DOHH2 (cell line): ENCODE data around the gene ZBTB38.

ENCODE experiments used
- H3F3A ChIP-seq: fragments of 200-600 bp; sonication (generic), shearing (Covaris generic); 2 replicates; pipeline ENCODE4 v1.6.0; 2016; ENCODE audit warnings: antibody characterized with exemption, mild to moderate bottlenecking; ENCODE audit not compliant: control insufficient read depth, insufficient read depth
- H3K27ac ChIP-seq: fragments of 200-600 bp; sonication (generic); 2 replicates; pipeline ENCODE4 v1.5.1; 2014; ENCODE audit warnings: low read depth, mild to moderate bottlenecking, low read length, moderate library complexity
- H3K27me3 ChIP-seq: fragments of 200-600 bp; sonication (generic); 2 replicates; pipeline ENCODE4 v1.6.1; 2014; ENCODE audit warnings: mild to moderate bottlenecking, low read length, mixed read lengths; ENCODE audit not compliant: control insufficient read depth
- H3K36me3 ChIP-seq: fragments of 200-600 bp; sonication (generic); 2 replicates; pipeline ENCODE4 v1.6.1; 2014; ENCODE audit warnings: mild to moderate bottlenecking, low read length, moderate library complexity, mixed read lengths; ENCODE audit not compliant: control insufficient read depth
- H3K4me1 ChIP-seq: fragments of 200-600 bp; sonication (generic); 2 replicates; pipeline ENCODE4 v1.6.1; 2014; ENCODE audit warnings: mild to moderate bottlenecking, low read length, mixed read lengths; ENCODE audit not compliant: control insufficient read depth
- H3K4me2 ChIP-seq: fragments of 200-600 bp; sonication (generic); 2 replicates; pipeline ENCODE4 v1.6.0; 2014; ENCODE audit warnings: mild to moderate bottlenecking, low read length, moderate library complexity
- H3K4me3 ChIP-seq: fragments of 200-600 bp; sonication (generic); 2 replicates; pipeline ENCODE4 v1.5.1; 2014; ENCODE audit warnings: mild to moderate bottlenecking, low read length, mixed read lengths
- H3K79me2 ChIP-seq: fragments of 200-600 bp; sonication (generic); 2 replicates; pipeline ENCODE4 v1.6.1; 2014; ENCODE audit warnings: mild to moderate bottlenecking, low read length, mixed read lengths; ENCODE audit not compliant: control insufficient read depth
- H3K9me2 ChIP-seq: fragments of 200-600 bp; sonication (generic); replicated peaks from 2 replicates; pipeline ENCODE4 v1.6.1; 2014; ENCODE audit warnings: mild to moderate bottlenecking, low read length, mixed read lengths; ENCODE audit not compliant: control insufficient read depth
- H3K9me3 ChIP-seq: fragments of 200-600 bp; sonication (generic); 2 replicates; pipeline ENCODE4 v1.6.1; 2014; ENCODE audit warnings: antibody characterized with exemption, low read length, mixed read lengths; ENCODE audit not compliant: control insufficient read depth, insufficient read depth
- H4K20me1 ChIP-seq: fragments of 200-600 bp; sonication (generic); 2 replicates; pipeline ENCODE4 v1.6.0; 2014; ENCODE audit warnings: low read depth, mild to moderate bottlenecking, antibody characterized with exemption, low read length, moderate library complexity; ENCODE audit not compliant: control insufficient read depth, insufficient read depth
- EZH2phosphoT487 ChIP-seq: fragments of 200-600 bp; sonication (generic); IDR thresholded peaks from 2 replicates; pipeline ENCODE4 v1.6.1; 2017; ENCODE audit warnings: borderline replicate concordance, mild to moderate bottlenecking, antibody characterized with exemption, low read length, moderate library complexity, mixed read lengths
- TF ChIP-seq, protein P1 (sequence below): fragments of 200-600 bp; sonication (generic); IDR thresholded peaks from one replicate; pipeline ENCODE4 v1.5.1; 2014; ENCODE audit warnings: antibody characterized with exemption, mild to moderate bottlenecking, low read depth, low read length; ENCODE audit not compliant: poor library complexity, severe bottlenecking

Gene ZBTB38

DNA sequence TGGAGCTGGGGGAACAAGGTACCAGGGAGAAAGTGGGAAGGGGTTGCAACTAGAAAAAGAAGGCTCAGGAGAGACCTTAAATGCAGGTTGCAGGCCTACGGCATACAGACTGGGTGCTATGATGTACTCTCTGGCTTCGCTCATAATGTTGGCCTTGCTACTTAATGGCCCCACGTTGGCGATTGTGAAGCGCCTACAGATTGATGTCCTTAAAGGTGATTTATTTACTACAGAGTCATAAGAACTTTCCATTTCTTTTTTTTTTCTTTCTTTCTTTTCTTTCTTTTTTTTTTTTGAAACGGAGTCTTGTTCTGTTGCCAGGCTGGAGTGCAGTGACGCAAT lies 25.4 kb downstream of the ZBTB38 start:
- no peaks in the 10 kb centered on the region for H4K20me1 ChIP-seq
- H3K4me3 ChIP-seq = no peak overlapping the region
- H3K27ac ChIP-seq = no peak overlapping the region
- H3K9me3 ChIP-seq = peaks cover 5% of the 10 kb centered on the region; the same call in 1 of the 2 replicates
- H3K27me3 ChIP-seq = no peaks in the 10 kb centered on the region
- H3K79me2 ChIP-seq = peaks cover 3% of the 10 kb centered on the region; the same call in 1 of the 2 replicates
- peaks cover 32% of the 10 kb centered on the region for H3K4me1 ChIP-seq
- no peaks in the 10 kb centered on the region for H3F3A ChIP-seq
- no peaks in the 10 kb centered on the region for H3K9me2 ChIP-seq
- no peak for TF ChIP-seq EZH2phosphoT487
- TF ChIP-seq, protein P1, sequence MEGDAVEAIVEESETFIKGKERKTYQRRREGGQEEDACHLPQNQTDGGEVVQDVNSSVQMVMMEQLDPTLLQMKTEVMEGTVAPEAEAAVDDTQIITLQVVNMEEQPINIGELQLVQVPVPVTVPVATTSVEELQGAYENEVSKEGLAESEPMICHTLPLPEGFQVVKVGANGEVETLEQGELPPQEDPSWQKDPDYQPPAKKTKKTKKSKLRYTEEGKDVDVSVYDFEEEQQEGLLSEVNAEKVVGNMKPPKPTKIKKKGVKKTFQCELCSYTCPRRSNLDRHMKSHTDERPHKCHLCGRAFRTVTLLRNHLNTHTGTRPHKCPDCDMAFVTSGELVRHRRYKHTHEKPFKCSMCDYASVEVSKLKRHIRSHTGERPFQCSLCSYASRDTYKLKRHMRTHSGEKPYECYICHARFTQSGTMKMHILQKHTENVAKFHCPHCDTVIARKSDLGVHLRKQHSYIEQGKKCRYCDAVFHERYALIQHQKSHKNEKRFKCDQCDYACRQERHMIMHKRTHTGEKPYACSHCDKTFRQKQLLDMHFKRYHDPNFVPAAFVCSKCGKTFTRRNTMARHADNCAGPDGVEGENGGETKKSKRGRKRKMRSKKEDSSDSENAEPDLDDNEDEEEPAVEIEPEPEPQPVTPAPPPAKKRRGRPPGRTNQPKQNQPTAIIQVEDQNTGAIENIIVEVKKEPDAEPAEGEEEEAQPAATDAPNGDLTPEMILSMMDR = no peak
- H3K4me2 ChIP-seq = no peak overlapping the region
- peaks cover 11% of the 10 kb centered on the region for H3K36me3 ChIP-seq

DNA sequence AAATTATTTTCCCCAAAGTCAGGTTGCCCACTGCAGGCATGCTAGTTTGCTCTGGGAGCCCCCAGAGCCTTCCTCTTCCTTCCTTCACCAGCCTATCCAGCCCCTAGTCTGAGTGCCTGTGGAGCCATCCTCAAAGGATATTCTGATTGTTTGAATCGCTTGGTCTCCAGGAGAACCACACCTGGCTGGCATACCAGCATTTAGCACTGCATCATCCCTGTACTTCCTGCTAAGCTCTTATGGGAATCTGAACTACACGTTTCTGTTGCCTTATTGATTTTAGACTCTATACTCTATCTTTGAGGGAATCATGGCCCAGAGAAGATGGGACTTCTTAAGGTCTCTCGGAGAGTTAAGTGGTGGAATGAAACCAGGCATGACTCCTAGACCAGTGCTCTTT lies 26.3 kb downstream of the ZBTB38 start:
- no peaks in the 10 kb centered on the region for H3K79me2 ChIP-seq
- H3K9me2 ChIP-seq = no peaks in the 10 kb centered on the region
- H3K27me3 ChIP-seq = no peaks in the 10 kb centered on the region
- H3F3A ChIP-seq = no peaks in the 10 kb centered on the region
- H3K27ac ChIP-seq = no peak overlapping the region
- peaks cover 5% of the 10 kb centered on the region; the same call in 1 of the 2 replicates for H3K9me3 ChIP-seq
- H4K20me1 ChIP-seq = no peaks in the 10 kb centered on the region
- peaks cover 28% of the 10 kb centered on the region for H3K4me1 ChIP-seq
- no peak overlapping the region for H3K4me3 ChIP-seq
- TF ChIP-seq, protein P1 = no peak
- TF ChIP-seq EZH2phosphoT487 = no peak
- H3K36me3 ChIP-seq = peaks cover 11% of the 10 kb centered on the region
- H3K4me2 ChIP-seq = no peak overlapping the region

DNA sequence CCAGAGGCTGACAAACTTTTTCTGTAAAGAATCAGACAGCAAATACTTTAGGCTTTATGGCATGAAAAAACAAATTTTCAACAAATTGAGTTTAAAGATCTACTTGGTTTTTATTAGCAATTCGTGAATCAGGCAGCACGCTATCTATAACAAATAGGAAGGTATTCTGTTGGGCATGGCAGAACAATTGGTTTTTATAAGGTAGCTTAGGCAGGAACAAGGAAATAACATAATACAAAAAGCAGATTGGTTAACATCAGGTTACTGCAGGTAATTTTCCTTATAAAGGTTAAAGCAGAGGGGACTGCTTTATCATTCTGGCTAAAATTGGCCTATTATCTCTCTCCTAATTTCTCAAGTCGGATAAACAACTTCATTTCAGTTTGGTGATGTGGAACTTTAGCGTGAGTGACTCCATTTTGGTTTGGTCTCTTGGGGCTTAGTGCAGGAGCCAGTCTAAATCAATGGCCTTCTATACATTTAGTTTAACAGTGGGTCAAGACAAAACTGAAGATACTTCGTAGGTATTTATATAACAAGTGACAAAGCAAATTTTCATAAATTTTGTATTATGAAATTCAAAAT lies 26.8 kb downstream of the ZBTB38 start:
- H3K4me2 ChIP-seq = no peak overlapping the region
- H3K4me1 ChIP-seq = peaks cover 30% of the 10 kb centered on the region
- H3K27me3 ChIP-seq = no peaks in the 10 kb centered on the region
- no peaks in the 10 kb centered on the region for H3K79me2 ChIP-seq
- H3K36me3 ChIP-seq = peaks cover 11% of the 10 kb centered on the region
- no peak overlapping the region for H3K27ac ChIP-seq
- H3K9me3 ChIP-seq = peaks cover 5% of the 10 kb centered on the region; the same call in 1 of the 2 replicates
- H4K20me1 ChIP-seq = no peaks in the 10 kb centered on the region
- H3K9me2 ChIP-seq = no peaks in the 10 kb centered on the region
- H3F3A ChIP-seq = no peaks in the 10 kb centered on the region
- H3K4me3 ChIP-seq = no peak overlapping the region
- TF ChIP-seq, protein P1 = no peak
- TF ChIP-seq EZH2phosphoT487 = no peak
